ENCODE measurements around the gene GRIA4.

Gene GRIA4

DNA sequence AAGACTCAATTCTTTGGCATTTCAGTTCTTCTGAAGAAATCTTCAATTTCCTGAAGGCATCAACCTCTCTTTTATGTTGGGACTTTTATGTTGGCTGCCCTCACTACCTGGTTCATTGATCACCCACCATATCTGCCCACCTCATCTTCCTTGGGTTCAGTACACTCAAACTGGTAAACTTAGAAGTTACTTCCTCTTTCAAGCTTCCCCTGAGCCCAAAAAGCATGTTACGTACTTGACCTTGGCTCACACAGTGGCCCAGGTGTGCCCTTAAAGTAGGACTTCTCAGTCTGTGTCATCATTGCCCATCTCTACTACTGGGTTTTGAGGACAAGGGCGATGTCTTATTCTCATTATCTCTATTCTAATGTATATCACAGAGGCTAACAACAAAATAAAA lies 86.1 kb downstream of the GRIA4 start:
- Histone ChIP-seq H3K27ac (ENCODE audit: low read length) (no peak overlapping the region), H3K27me3 (ENCODE audit: low read depth, low read length) (no peaks in the 10 kb centered on the region), H3K4me3 (ENCODE audit: low read depth in 1 of 2, low read length in 2 of 2) (no peak overlapping the region), H3K4me1 (ENCODE audit: control insufficient read depth in 1 of 2, insufficient read depth in 2 of 2, low read length in 2 of 2) (no peaks in the 10 kb centered on the region), H3K9me3 (ENCODE audit: control insufficient read depth in 1 of 2, low read length in 2 of 2) (no peaks in the 10 kb centered on the region), H3K36me3 (ENCODE audit: control insufficient read depth in 1 of 2, insufficient read depth in 2 of 2, low read length in 2 of 2) (no peaks in the 10 kb centered on the region)

DNA sequence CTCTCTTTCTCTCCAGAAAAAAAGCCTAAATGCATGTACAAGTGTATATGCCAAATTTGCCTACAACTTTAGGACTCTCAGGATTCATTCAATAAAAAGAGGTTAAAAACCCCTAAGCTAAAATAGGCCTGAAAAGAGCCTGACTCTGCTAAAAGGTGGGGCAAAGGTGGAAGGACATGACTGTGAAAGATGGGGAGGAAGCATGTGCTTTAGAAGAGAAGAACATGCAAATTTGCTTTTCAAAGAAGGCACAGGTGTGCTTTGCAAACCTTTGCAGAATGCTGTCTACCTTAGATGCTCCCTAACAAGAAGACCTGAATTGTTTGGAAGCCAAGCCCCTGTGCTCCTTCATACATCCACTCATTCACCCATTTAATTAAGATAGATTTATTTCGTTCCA lies 87.4 kb downstream of the GRIA4 start:
- Histone ChIP-seq H3K36me3 (ENCODE audit: control insufficient read depth in 1 of 2, insufficient read depth in 2 of 2, low read length in 2 of 2) (no peaks in the 10 kb centered on the region), H3K9me3 (ENCODE audit: control insufficient read depth in 1 of 2, low read length in 2 of 2) (no peaks in the 10 kb centered on the region), H3K4me1 (ENCODE audit: control insufficient read depth in 1 of 2, insufficient read depth in 2 of 2, low read length in 2 of 2) (no peaks in the 10 kb centered on the region), H3K27me3 (ENCODE audit: low read depth, low read length) (no peaks in the 10 kb centered on the region), H3K27ac (ENCODE audit: low read length) (no peak overlapping the region), H3K4me3 (ENCODE audit: low read depth in 1 of 2, low read length in 2 of 2) (no peak overlapping the region)

DNA sequence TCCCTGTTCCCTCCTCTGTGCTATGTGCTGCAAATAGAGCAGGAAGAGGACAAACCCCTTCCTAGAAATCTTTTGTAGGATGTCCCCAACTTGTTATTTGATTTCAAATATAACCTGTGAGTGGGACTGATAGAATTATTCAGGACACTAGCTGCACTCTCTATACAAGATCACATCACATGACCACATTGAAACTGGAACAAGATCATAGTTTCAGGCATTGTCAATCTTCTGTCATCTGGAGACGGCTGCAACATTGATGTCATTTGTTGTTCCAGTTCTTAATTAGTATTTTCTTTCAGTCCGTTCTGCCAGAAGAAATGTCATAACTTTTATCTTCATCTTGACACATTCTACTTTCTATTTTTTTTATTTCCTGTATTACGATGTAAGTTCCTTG lies 89.3 kb downstream of the GRIA4 start:
- H3K27me3 ChIP-seq (ENCODE audit: low read depth, low read length): no peaks in the 10 kb centered on the region
- no peaks in the 10 kb centered on the region for H3K4me1 ChIP-seq (ENCODE audit: control insufficient read depth in 1 of 2, insufficient read depth in 2 of 2, low read length in 2 of 2)
- H3K36me3 ChIP-seq (ENCODE audit: control insufficient read depth in 1 of 2, insufficient read depth in 2 of 2, low read length in 2 of 2): no peaks in the 10 kb centered on the region
- no peak overlapping the region for H3K27ac ChIP-seq (ENCODE audit: low read length)
- no peak overlapping the region for H3K4me3 ChIP-seq (ENCODE audit: low read depth in 1 of 2, low read length in 2 of 2)
- H3K9me3 ChIP-seq (ENCODE audit: control insufficient read depth in 1 of 2, low read length in 2 of 2): no peaks in the 10 kb centered on the region

DNA sequence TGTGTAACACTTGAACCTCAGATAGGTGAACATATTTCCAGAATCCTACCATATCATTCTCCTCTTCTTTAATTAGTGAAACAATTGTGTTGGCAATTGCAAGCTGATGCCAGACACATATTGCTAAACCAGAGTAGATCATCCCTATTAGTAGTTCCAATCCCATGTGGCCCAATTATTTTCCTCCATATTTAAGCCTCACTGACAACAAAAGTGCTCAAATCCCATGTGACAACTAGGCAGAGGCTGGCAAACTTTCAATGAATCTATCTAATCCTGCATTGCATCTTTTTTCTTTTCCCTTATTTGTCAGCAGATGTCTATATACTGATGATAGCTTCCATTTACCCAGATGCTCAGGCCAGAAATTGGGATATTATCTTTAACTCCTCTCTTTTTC lies 90.4 kb downstream of the GRIA4 start:
- Histone ChIP-seq H3K4me3 (ENCODE audit: low read depth in 1 of 2, low read length in 2 of 2) (no peak overlapping the region), H3K27me3 (ENCODE audit: low read depth, low read length) (no peaks in the 10 kb centered on the region), H3K27ac (ENCODE audit: low read length) (no peak overlapping the region), H3K9me3 (ENCODE audit: control insufficient read depth in 1 of 2, low read length in 2 of 2) (no peaks in the 10 kb centered on the region), H3K36me3 (ENCODE audit: control insufficient read depth in 1 of 2, insufficient read depth in 2 of 2, low read length in 2 of 2) (no peaks in the 10 kb centered on the region), H3K4me1 (ENCODE audit: control insufficient read depth in 1 of 2, insufficient read depth in 2 of 2, low read length in 2 of 2) (no peaks in the 10 kb centered on the region)

DNA sequence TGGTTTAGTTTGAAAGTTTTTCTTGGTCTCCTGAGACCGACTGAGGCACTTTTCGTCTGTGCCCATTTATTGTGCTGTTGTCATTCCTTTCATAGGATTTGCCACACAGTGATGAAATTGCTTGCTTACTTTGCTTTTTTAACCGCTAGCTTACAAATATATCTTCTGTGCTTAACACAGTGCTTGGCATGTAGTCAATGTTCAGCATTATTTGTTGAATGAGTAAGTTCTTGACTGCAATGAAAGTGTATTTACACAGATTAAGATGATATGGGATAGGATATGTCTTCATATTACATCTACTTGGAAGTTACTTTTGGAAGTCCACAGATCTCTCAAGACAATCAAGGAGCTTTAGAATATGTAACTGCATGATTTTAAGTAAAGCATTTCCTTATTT lies 91.2 kb downstream of the GRIA4 start:
- Histone ChIP-seq H3K9me3 (ENCODE audit: control insufficient read depth in 1 of 2, low read length in 2 of 2) (no peaks in the 10 kb centered on the region), H3K4me3 (ENCODE audit: low read depth in 1 of 2, low read length in 2 of 2) (no peak overlapping the region), H3K36me3 (ENCODE audit: control insufficient read depth in 1 of 2, insufficient read depth in 2 of 2, low read length in 2 of 2) (no peaks in the 10 kb centered on the region), H3K4me1 (ENCODE audit: control insufficient read depth in 1 of 2, insufficient read depth in 2 of 2, low read length in 2 of 2) (no peaks in the 10 kb centered on the region), H3K27me3 (ENCODE audit: low read depth, low read length) (no peaks in the 10 kb centered on the region), H3K27ac (ENCODE audit: low read length) (no peak overlapping the region)

DNA sequence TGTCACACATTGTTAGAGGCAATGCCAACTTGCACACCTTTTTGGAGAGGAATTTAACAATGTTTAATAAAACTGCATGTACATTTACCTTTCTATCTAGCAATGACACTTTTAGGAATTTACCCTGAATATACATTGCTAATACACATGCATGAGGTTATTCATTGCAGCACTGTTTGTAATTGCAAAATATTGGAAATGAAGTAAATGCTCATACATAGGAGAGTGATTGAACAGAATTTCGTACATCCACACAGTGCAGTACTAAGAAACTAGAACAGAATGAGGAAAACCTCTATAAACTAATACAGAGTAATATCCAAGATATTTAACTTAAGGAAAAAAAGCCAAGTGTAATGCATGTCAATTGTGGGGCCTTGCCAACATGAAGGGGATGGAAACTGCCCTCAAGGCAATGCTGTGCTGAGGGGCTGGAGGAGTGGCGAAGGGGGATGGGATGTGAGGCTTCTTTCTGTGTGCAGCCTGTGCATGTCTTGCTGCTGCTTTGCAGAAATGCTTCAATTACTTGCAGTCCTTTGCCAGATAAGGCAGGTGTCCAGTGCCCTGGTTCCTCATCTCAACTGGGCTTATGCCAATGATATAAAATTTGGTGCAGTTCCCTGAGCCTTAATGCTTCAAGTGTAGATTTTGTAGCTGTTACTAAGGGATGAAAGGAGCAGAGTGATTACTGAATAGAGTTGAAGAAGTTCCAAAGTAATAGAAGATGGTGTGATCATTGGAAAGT lies 96.1 kb downstream of the GRIA4 start:
- Histone ChIP-seq H3K4me3 (ENCODE audit: low read depth in 1 of 2, low read length in 2 of 2) (no peak overlapping the region), H3K4me1 (ENCODE audit: control insufficient read depth in 1 of 2, insufficient read depth in 2 of 2, low read length in 2 of 2) (no peaks in the 10 kb centered on the region), H3K27ac (ENCODE audit: low read length) (no peak overlapping the region), H3K36me3 (ENCODE audit: control insufficient read depth in 1 of 2, insufficient read depth in 2 of 2, low read length in 2 of 2) (no peaks in the 10 kb centered on the region), H3K27me3 (ENCODE audit: low read depth, low read length) (no peaks in the 10 kb centered on the region), H3K9me3 (ENCODE audit: control insufficient read depth in 1 of 2, low read length in 2 of 2) (no peaks in the 10 kb centered on the region)

DNA sequence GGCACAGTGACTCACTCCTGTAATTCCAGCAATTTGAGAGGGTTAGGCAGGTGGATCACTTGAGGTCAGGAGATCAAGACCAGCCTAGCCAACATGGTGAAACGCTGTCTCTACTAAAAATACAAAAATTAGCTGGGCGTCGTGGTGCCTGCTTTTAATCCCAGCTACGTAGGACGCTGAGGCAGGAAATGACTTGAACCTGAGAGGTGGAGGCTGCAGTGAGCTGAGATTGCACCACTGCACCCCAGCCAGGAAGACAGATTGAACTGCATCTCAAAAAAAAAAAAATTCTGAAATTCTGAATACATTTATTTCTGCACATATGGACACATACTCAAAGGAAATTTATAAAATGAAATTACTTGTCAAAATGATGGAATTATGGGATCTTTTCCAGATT lies 103.2 kb downstream of the GRIA4 start:
- Histone ChIP-seq H3K9me3 (ENCODE audit: control insufficient read depth in 1 of 2, low read length in 2 of 2) (no peaks in the 10 kb centered on the region), H3K4me1 (ENCODE audit: control insufficient read depth in 1 of 2, insufficient read depth in 2 of 2, low read length in 2 of 2) (no peaks in the 10 kb centered on the region), H3K36me3 (ENCODE audit: control insufficient read depth in 1 of 2, insufficient read depth in 2 of 2, low read length in 2 of 2) (no peaks in the 10 kb centered on the region), H3K27me3 (ENCODE audit: low read depth, low read length) (no peaks in the 10 kb centered on the region), H3K4me3 (ENCODE audit: low read depth in 1 of 2, low read length in 2 of 2) (no peak overlapping the region), H3K27ac (ENCODE audit: low read length) (no peak overlapping the region)

DNA sequence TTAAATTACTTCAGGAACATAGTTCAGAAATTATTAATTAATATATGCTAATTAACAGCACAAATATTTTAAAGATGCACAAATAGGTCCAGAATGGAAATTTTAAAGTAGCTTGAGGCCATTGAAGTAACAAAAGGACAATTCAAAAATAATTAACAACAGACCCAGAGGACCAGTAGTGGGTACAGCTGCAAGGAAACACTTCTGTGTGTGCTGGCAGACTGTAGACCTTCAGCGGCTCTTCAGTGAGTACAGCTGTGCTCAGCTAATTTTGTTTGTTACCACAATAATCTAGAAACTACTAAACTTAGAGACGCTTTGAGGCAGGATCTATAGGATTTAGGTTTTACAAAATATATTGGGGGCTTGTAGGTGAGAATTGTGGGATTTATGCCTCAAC lies 103.8 kb downstream of the GRIA4 start:
- Histone ChIP-seq H3K36me3 (ENCODE audit: control insufficient read depth in 1 of 2, insufficient read depth in 2 of 2, low read length in 2 of 2) (no peaks in the 10 kb centered on the region), H3K27ac (ENCODE audit: low read length) (no peak overlapping the region), H3K27me3 (ENCODE audit: low read depth, low read length) (no peaks in the 10 kb centered on the region), H3K4me3 (ENCODE audit: low read depth in 1 of 2, low read length in 2 of 2) (no peak overlapping the region), H3K9me3 (ENCODE audit: control insufficient read depth in 1 of 2, low read length in 2 of 2) (no peaks in the 10 kb centered on the region), H3K4me1 (ENCODE audit: control insufficient read depth in 1 of 2, insufficient read depth in 2 of 2, low read length in 2 of 2) (no peaks in the 10 kb centered on the region)

DNA sequence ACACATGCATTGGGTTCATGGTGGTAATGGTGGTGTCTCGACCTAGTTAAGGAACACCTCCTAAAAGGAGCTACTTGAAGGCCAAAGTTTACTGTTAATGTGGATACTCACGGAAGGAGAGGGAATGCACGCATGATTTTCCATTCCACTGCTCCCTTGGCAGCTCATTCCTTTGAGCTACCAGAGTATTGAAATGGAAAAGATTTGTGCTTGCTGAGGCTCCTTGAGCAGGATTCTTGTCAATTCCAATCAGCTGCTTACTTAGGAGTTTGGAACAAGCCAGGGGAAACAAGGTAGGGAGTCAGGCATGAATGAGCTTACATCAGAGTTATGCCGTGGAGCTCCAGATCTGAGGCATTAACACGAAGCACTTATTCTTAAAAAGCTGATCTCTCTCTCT lies 108.8 kb downstream of the GRIA4 start:
- Histone ChIP-seq H3K27me3 (ENCODE audit: low read depth, low read length) (no peaks in the 10 kb centered on the region), H3K27ac (ENCODE audit: low read length) (no peak overlapping the region), H3K4me1 (ENCODE audit: control insufficient read depth in 1 of 2, insufficient read depth in 2 of 2, low read length in 2 of 2) (no peaks in the 10 kb centered on the region), H3K4me3 (ENCODE audit: low read depth in 1 of 2, low read length in 2 of 2) (no peak overlapping the region), H3K9me3 (ENCODE audit: control insufficient read depth in 1 of 2, low read length in 2 of 2) (no peaks in the 10 kb centered on the region), H3K36me3 (ENCODE audit: control insufficient read depth in 1 of 2, insufficient read depth in 2 of 2, low read length in 2 of 2) (no peaks in the 10 kb centered on the region)

DNA sequence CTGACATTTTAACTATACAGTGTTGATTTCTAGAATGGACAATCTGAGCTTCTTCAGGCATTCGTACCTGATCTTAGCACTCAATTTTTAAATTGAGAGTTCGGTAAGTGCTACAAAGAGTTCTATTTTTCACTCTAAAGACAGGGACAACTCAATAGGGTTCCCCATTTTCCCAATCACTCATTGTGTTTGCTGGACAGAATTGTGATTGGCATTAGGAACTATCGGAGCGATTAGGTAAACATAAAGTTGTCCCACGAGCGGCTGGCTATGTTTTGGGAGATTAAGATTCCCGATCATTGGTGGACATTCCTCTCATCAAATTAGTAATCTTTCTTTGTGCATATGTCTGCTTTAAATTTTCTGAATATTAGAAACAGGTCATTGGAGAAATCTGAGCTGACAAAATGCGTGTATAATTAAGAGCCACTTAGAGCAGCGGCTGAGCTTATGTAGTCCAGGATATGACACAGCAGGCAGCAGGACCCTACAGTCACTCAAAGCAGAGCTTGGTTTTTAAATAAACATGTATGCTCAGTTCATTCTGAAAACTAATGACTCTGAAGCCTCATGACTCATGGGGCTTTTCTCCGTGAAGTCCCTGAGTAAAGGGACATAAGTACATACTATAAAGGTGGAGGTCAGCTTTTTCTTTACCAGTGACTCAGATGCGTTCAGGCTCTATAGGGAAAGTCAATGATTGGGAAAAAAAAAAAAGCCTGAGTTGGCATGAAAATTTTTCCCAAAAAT lies 109.4 kb downstream of the GRIA4 start:
- Histone ChIP-seq H3K27ac (ENCODE audit: low read length) (no peak overlapping the region), H3K27me3 (ENCODE audit: low read depth, low read length) (no peaks in the 10 kb centered on the region), H3K4me3 (ENCODE audit: low read depth in 1 of 2, low read length in 2 of 2) (no peak overlapping the region), H3K4me1 (ENCODE audit: control insufficient read depth in 1 of 2, insufficient read depth in 2 of 2, low read length in 2 of 2) (no peaks in the 10 kb centered on the region), H3K9me3 (ENCODE audit: control insufficient read depth in 1 of 2, low read length in 2 of 2) (no peaks in the 10 kb centered on the region), H3K36me3 (ENCODE audit: control insufficient read depth in 1 of 2, insufficient read depth in 2 of 2, low read length in 2 of 2) (no peaks in the 10 kb centered on the region)

DNA sequence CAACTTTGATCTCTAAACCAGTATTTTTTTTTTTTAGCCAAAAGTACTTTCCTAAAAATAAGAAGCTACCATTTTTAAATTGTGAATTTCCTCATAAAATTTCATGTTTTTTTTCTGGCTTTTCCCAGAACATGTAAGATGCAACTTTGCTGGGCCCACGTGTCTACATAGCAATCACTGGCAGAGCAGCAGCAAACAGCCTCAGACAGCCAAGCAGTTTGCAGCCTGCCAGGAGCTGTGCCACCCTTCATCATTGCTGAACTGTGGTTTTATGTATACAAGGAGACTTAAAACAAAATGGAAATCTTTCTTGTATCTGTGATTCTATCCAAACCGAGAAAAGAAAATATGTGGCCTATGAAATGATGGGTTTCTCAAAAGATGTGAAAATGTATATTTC lies 110.2 kb downstream of the GRIA4 start:
- H3K4me3 ChIP-seq (ENCODE audit: low read depth in 1 of 2, low read length in 2 of 2): no peak overlapping the region
- H3K36me3 ChIP-seq (ENCODE audit: control insufficient read depth in 1 of 2, insufficient read depth in 2 of 2, low read length in 2 of 2): no peaks in the 10 kb centered on the region
- no peaks in the 10 kb centered on the region for H3K4me1 ChIP-seq (ENCODE audit: control insufficient read depth in 1 of 2, insufficient read depth in 2 of 2, low read length in 2 of 2)
- no peaks in the 10 kb centered on the region for H3K27me3 ChIP-seq (ENCODE audit: low read depth, low read length)
- no peaks in the 10 kb centered on the region for H3K9me3 ChIP-seq (ENCODE audit: control insufficient read depth in 1 of 2, low read length in 2 of 2)
- no peak overlapping the region for H3K27ac ChIP-seq (ENCODE audit: low read length)

DNA sequence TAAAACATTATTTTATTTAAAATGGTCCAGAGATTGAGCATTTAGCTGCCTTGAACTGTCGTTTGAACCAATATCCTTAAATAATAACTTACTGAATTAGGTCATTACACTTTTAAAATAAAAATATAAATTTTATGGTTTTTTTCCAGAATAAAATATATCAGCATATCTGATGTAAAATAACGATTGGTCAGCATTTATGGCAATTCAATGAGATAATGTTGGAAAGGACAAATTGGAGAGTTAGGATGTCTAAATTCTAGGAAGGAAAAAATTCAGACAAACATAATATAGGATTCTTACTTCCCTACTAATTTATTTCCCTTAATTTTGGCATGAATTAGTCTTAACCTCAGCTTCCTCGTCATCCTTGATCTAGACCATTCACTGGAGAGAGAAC lies 113.4 kb downstream of the GRIA4 start:
- Histone ChIP-seq H3K4me1 (ENCODE audit: control insufficient read depth in 1 of 2, insufficient read depth in 2 of 2, low read length in 2 of 2) (no peaks in the 10 kb centered on the region), H3K36me3 (ENCODE audit: control insufficient read depth in 1 of 2, insufficient read depth in 2 of 2, low read length in 2 of 2) (no peaks in the 10 kb centered on the region), H3K27ac (ENCODE audit: low read length) (no peak overlapping the region), H3K9me3 (ENCODE audit: control insufficient read depth in 1 of 2, low read length in 2 of 2) (peaks cover 0 to 10% of the 10 kb centered on the region in 2 donors), H3K27me3 (ENCODE audit: low read depth, low read length) (no peaks in the 10 kb centered on the region), H3K4me3 (ENCODE audit: low read depth in 1 of 2, low read length in 2 of 2) (no peak overlapping the region)
